Hepatocyte (in vitro differentiated cells): ENCODE data around the gene KLK5. TPM values are rescaled to one million over a fixed set of nuclear protein-coding genes. Genes with fewer than 3 reads are reported as not detected.
"Not testable (repeated sequence)": the region's sequence is repeated elsewhere in the genome, so short reads cannot be mapped to it uniquely, and the experiment has no call there.

Source experiments
- DNase-seq: peaks from one replicate; pipeline ENCODE4 v3.0.0-alpha.2; 2016; ENCODE audit warnings: low spot score
- H2AFZ ChIP-seq: fragments of 200-600 bp; sonication (generic); 2 replicates; pipeline ENCODE4 v1.6.0; 2016; ENCODE audit warnings: antibody characterized with exemption, mild to moderate bottlenecking
- H3K27ac ChIP-seq: fragments of 200-600 bp; sonication (generic); 2 replicates; pipeline ENCODE4 v1.5.1; 2016; ENCODE audit warnings: mild to moderate bottlenecking
- H3K27me3 ChIP-seq: fragments of 200-600 bp; sonication (generic); 2 replicates; pipeline ENCODE4 v1.6.1; 2016
- H3K36me3 ChIP-seq: fragments of 200-600 bp; sonication (generic); replicated peaks from 2 replicates; pipeline ENCODE4 v1.5.1; 2016; ENCODE audit warnings: low read depth; ENCODE audit not compliant: insufficient read depth
- H3K4me1 ChIP-seq: fragments of 200-600 bp; sonication (generic); 2 replicates; pipeline ENCODE4 v1.5.1; 2016; ENCODE audit warnings: mild to moderate bottlenecking, moderate library complexity; ENCODE audit not compliant: insufficient read depth
- H3K4me2 ChIP-seq: fragments of 200-600 bp; sonication (generic); 2 replicates; pipeline ENCODE4 v1.6.0; 2016
- H3K4me3 ChIP-seq: fragments of 200-600 bp; sonication (generic); 2 replicates; pipeline ENCODE4 v1.5.1; 2016; ENCODE audit warnings: mild to moderate bottlenecking
- H3K79me2 ChIP-seq: fragments of 200-600 bp; sonication (generic); 2 replicates; pipeline ENCODE4 v1.6.0; 2017; ENCODE audit warnings: mild to moderate bottlenecking
- H3K9me2 ChIP-seq: fragments of 200-600 bp; sonication (generic); replicated peaks from 2 replicates; pipeline ENCODE4 v1.6.0; 2017; ENCODE audit warnings: mild to moderate bottlenecking; ENCODE audit not compliant: insufficient read depth
- H3K9me3 ChIP-seq: fragments of 200-600 bp; sonication (generic); 2 replicates; pipeline ENCODE4 v1.5.1; 2016; ENCODE audit warnings: low read depth, mild to moderate bottlenecking
- H4K20me1 ChIP-seq: fragments of 200-600 bp; sonication (generic); 2 replicates; pipeline ENCODE4 v1.6.0; 2016; ENCODE audit warnings: mild to moderate bottlenecking; ENCODE audit not compliant: insufficient read depth, poor library complexity, severe bottlenecking
- CTCF ChIP-seq: fragments of 200-600 bp; sonication (generic); IDR thresholded peaks from 2 replicates; pipeline ENCODE4 v1.5.1; 2016; ENCODE audit warnings: antibody characterized with exemption, mild to moderate bottlenecking; ENCODE audit not compliant: poor library complexity
- EZH2 ChIP-seq: fragments of 200-600 bp; sonication (generic); IDR thresholded peaks from 2 replicates; pipeline ENCODE4 v1.6.1; 2016; ENCODE audit warnings: antibody characterized with exemption, mild to moderate bottlenecking, borderline replicate concordance
- EZH2phosphoT487 ChIP-seq: fragments of 200-600 bp; sonication (generic); IDR thresholded peaks from one replicate; pipeline ENCODE4 v1.6.1; 2018; ENCODE audit warnings: antibody characterized with exemption, mild to moderate bottlenecking, low read depth, moderate library complexity; ENCODE audit not compliant: unreplicated experiment, severe bottlenecking
- WGBS: methylation state at CpG from one replicate; pipeline ENCODE4 v1.1.6; 2016; ENCODE audit warnings: low lambda C conversion rate; ENCODE audit errors: missing lambda C conversion rate; 5-methylcytosine and 5-hydroxymethylcytosine counted together
- polyA plus RNA-seq: library from polyadenylated mRNA; unstranded; fragments of >200 nt; fragmentation: Nextera tagmentation; extraction: Ambion mirVana; gene quantifications from 2 replicates; pipeline ENCODE4 v1.2.1, GENCODE V29; 2016
- total RNA-seq: library from RNA; depleted of rRNA; stranded (reverse); fragments of >200 nt; gene quantifications from 2 replicates; pipeline ENCODE4 v1.2.3, GENCODE V29; 2014

Gene KLK5
- total and polyA plus RNA-seq, 2 experiments from 2014 or later, result 0.24 TPM; not detected in 1

DNA sequence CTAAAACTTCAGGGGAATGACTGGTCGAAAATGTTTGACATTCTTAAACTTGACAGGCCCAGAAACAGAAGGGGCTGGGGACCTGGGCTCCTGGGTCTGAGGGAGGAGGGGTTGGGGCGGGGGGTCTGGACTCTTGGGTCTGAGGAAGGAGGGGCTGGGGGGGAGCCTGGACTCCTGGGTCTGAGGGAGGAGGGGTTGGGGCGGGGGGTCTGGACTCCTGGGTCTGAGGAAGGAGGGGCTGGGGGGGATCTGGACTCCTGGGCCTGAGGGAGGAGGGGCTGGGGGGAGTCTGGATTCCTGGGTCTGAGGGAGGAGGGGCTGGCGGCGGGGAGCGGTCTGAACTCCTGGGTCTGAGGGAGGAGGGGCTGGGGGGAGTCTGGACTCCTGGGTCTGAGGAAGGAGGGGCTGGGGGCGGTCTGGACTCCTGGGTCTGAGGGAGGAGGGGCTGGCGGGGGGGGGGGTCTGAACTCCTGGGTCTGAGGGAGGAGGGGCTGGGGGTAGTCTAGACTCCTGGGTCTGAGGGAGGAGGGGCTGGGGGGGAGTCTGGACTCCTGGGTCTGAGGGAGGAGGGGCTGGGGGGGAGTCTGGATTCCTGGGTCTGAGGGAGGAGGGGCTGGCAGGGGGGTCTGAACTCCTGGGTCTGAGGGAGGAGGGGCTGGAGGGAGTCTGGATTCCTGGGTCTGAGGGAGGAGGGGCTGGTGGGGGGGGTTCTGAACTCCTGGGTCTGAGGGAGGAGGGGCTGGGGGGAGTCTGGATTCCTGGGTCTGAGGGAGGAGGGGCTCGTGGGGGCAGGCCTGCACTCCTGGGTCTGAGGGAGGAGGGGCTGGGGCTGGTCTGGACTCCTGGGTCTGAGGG is 22.1 kb upstream of the KLK5 start:
- H3K27ac ChIP-seq, result no peak overlapping the region
- H3K36me3 ChIP-seq, result no peaks in the 10 kb centered on the region
- no peak overlapping the region for H2AFZ ChIP-seq
- no peaks in the 10 kb centered on the region for H3K9me2 ChIP-seq
- H3K4me1 ChIP-seq, result no peaks in the 10 kb centered on the region
- H3K4me3 ChIP-seq, result no peak overlapping the region
- 19% methylated on average over 1 of the region's 9 CpGs for WGBS
- H3K27me3 ChIP-seq, result no peaks in the 10 kb centered on the region
- DNase-seq, result no peak
- no peaks in the 10 kb centered on the region for H4K20me1 ChIP-seq
- TF ChIP-seq EZH2phosphoT487, result no peak
- no peak for TF ChIP-seq CTCF
- no peak for TF ChIP-seq EZH2
- H3K9me3 ChIP-seq, result no peaks in the 10 kb centered on the region
- H3K4me2 ChIP-seq, result no peak overlapping the region
- no peaks in the 10 kb centered on the region for H3K79me2 ChIP-seq

DNA sequence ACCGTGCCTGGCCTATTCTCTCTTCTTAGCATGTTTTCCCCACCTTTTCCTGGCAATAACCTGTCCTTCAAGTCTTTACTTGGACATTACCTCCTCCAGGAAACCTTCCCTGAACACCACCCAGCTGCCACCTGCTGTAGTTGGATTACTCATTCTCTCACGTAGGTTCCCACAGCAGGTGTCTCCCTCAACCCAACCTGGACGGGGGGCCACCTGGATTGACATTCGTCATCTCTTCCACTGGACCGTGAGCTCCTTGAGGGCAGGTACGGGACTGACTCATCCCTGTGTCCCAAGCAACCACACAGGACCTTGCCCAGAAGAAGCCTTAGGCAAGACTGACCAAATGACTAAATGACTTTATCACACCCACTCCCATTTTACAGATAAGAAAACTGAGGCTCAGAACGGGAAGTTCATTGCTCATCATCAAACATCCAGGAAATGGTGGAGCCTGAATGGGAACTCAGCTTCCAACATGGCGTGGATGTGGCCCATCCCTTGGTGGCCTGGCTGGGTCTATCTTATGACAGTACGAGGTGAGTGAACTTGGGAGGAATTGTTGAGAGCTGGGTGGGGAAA is 20.0 kb upstream of the KLK5 start:
- no peak overlapping the region for H3K27ac ChIP-seq
- no peaks in the 10 kb centered on the region for H3K9me3 ChIP-seq
- no peaks in the 10 kb centered on the region for H3K79me2 ChIP-seq
- no peak for DNase-seq
- TF ChIP-seq EZH2phosphoT487 (no peak), CTCF (no peak), EZH2 (no peak)
- H3K27me3 ChIP-seq, result no peaks in the 10 kb centered on the region
- no peak overlapping the region for H3K4me3 ChIP-seq
- no peaks in the 10 kb centered on the region for H4K20me1 ChIP-seq
- H3K36me3 ChIP-seq, result no peaks in the 10 kb centered on the region
- no peaks in the 10 kb centered on the region for H3K9me2 ChIP-seq
- no peaks in the 10 kb centered on the region for H3K4me1 ChIP-seq
- H2AFZ ChIP-seq, result no peak overlapping the region
- WGBS, result 77% methylated on average over 9 of the region's 9 CpGs
- H3K4me2 ChIP-seq, result no peak overlapping the region

- not testable (repeated sequence) for H3K9me2 ChIP-seq, H2AFZ ChIP-seq, H3K4me3 ChIP-seq, H3K9me3 ChIP-seq, H3K27me3 ChIP-seq, DNase-seq, H3K79me2 ChIP-seq, H4K20me1 ChIP-seq, H3K36me3 ChIP-seq, H3K4me1 ChIP-seq, H3K27ac ChIP-seq, H3K4me2 ChIP-seq
- WGBS, result 84% methylated on average over 3 of the region's 3 CpGs
Observed at GRCh38 chr19:50969810-50970209, 17.0 kb upstream of the KLK5 start.

DNA sequence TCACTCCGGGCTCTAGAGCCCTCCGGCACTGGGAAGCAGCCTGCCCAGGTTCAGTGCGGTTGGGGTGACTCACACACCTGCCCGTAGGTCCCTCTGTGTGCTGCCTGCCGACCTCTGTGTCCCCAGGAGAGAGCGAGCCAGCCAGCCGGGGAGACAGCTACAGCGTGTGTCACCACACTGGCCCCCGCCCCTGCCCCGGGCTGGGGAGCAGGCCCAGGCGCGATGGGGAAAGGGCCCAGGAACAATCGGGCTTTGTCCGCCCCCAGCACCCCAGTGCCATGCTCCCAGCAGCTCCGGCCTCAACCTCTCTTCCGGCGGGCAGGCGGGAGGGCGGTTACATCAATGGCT is 16.5 kb upstream of the KLK5 start, which contains the start of gene KLK6:
KLK6 (minus strand) TSS at position 179 of the 348 bp plus-strand sequence. CDS start 1,487 bp downstream, outside the sequence.
- Histone ChIP-seq H3K27me3 (no peaks in the 10 kb centered on the region), H3K9me3 (no peaks in the 10 kb centered on the region), H3K4me2 (peak within 1 kb of the TSS; percentile 25), H3K9me2 (no peaks in the 10 kb centered on the region), H3K36me3 (no peaks in the 10 kb centered on the region), H2AFZ (no peak within 1 kb of the TSS), H4K20me1 (no peaks in the 10 kb centered on the region), H3K4me1 (no peaks in the 10 kb centered on the region), H3K4me3 (no peak within 1 kb of the TSS), H3K79me2 (no peaks in the 10 kb centered on the region), H3K27ac (no peak within 1 kb of the TSS)
- 81% methylated on average over 13 of the region's 19 CpGs for WGBS
- TF ChIP-seq EZH2, result no peak
- no peak for TF ChIP-seq CTCF
- TF ChIP-seq EZH2phosphoT487, result no peak
- peak; percentile 33 for DNase-seq
